Cerebellar cortex (tissue), 1 donor: ENCODE measurements around the gene ZIM2.

Experiments
- DNase-seq: peaks from one replicate; pipeline ENCODE4 v3.0.0-alpha.2; 2015; ENCODE audit warnings: low spot score

The ZIM2 gene

DNA sequence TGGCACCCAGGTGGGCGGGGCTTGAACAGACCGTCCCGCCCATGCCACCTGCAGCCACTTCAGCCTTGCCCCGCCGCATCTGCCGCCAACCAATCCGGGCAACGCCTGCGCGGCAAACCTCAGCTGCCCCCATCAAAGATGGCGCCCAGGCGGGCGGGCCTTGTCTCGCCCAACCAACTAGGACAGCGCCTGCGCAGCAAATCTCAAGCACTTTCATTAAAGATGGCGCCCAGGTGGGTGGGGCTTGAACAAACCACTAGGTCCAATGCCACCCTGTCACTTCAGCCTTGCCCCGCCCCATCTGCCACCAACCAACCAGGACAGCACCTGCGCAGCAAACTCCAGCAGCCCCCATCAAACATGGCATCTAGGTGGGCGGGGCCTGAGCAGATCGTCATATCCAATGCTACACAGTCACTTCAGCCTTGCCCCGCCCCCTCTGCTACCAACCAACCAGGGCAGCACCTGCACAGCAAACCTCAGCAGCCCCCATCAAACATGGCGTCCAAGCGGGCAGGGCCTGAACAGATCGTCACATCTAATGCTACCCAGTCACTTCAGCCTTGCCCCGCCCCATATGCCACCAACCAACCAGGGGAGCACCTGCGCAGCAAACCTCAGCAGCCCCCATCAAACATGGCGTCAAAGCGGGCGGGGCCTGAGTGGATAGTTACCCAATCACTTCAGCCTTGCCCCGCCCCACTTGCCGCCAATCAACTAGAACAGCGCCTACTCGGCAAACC is 1.4 kb downstream of the ZIM2 start:
- DNase-seq: peak; percentile 99

DNA sequence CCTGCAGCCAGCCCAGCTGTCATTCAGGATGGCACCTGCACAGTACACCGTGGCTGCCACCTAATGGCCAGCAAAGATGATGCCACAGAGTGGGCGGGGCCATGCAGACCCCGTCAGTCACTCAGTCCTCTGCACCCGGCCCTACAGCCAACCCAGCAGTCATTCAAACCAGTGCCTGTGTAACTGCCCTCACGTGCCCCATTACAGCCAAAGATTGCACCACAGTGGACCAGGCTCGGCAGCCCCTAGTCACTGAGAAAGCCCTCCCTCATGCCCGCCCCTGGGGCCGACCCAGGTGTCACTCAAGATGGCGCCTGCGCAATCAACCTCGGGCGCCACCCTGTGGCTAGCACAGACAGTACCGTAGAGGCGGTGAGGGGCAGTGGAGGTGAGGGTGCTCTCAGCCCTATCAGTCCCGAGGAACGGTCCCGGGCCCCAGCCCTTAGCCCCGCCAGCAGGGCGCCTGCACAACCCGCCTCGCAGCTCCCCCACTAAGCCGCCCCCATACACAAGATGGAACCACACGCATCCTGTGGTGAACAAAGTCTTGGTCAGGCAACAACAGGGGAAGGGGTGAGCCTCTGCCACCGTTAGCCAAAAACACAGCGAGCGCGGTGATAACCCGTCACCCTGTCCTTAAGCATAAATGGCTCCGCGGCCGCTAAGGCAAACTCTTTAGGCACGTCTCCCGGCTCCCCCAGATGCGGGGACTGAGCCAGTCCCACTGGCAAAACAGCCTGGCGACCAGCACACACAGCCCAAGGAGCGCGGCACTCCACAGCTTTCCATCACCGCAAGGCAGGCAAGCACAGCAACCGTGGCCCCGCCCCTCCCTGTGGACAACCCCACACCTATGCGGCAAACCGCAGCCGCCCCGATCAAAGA is 2.3 kb downstream of the ZIM2 start:
- DNase-seq: peak; percentile 89

DNA sequence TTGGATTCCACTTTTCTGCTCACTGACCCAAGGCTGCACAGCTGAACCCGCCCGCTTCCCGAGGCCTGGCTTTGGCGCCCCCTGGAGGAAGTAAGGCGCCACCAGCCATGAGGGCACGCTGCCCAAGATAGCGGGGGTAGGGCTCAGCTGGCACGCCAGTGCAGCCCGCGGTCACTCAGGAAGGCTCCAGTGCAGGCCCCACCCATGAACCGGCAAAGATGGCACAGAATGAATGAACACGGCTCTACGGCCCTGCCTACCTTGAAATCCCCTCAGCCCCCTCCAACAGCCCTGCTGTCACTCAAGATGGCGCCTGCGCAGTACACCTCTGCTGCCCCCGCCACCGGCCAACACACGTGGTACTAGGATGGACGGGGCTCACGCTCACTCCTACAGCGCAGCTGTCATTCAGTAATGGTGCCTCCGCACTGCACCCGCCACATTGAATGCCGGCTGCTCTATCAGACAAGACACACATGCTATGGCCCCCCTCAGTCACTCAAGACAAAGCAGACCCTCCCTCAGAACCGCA is 3.0 kb downstream of the ZIM2 start:
- DNase-seq: peak; percentile 88

DNA sequence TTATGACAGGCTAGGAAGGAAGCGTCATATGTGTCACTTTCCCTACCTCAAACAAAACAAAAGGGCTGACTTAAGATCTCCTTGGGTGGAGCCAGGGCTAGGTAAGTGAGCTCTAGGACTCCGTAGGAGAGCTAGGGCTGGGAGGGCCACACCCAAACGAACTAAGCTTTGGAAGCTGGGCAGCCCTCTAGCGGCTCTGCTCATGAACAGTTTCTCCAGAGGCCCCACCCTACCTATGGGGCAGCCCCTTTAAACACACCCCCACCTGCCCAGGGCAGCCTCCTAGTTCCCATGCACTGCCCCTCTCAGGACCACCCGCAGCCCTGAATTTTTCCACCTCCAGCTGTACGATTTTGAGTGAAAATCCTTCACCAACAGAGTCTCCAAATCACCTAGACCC is 3.5 kb downstream of the ZIM2 start:
- DNase-seq: peak; percentile 12

DNA sequence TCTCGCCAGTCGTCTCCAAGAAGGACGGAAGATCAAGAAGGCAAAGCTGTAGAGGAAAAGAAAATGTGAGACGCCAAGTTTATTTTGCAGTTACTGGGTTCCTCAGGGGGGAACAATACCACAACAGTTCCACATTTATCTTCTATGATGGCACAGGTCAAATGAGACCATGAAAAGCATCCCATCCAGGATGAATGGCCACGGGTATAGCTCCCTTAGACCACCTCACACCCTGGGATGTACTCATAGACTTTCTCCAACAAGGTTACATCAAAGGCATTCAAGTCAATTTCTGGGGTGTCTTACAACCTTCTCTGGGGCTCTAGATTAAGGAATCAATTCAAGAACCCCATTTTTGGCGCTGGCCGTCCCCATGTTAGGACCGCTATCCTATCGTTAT is 4.5 kb downstream of the ZIM2 start:
- no peak for DNase-seq

DNA sequence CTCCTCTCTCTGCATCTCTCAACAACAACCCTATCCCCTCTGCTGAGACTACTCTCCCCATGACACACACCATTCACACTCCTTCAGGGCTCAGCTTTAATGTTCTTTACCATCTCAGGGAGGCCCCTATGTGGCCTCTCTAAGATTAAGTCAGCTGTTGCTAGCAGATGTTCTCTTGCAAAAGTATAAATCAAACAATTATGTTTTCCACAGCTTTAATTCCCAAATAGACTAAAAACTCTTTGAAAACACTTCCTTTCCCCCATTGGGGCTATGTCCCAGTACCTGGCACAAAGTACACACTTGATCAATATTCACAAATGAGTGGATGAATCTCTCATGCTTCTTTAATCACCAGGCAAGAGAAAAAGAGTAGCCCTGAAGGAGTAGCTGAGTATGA is 5.1 kb downstream of the ZIM2 start:
- DNase-seq: no peak

DNA sequence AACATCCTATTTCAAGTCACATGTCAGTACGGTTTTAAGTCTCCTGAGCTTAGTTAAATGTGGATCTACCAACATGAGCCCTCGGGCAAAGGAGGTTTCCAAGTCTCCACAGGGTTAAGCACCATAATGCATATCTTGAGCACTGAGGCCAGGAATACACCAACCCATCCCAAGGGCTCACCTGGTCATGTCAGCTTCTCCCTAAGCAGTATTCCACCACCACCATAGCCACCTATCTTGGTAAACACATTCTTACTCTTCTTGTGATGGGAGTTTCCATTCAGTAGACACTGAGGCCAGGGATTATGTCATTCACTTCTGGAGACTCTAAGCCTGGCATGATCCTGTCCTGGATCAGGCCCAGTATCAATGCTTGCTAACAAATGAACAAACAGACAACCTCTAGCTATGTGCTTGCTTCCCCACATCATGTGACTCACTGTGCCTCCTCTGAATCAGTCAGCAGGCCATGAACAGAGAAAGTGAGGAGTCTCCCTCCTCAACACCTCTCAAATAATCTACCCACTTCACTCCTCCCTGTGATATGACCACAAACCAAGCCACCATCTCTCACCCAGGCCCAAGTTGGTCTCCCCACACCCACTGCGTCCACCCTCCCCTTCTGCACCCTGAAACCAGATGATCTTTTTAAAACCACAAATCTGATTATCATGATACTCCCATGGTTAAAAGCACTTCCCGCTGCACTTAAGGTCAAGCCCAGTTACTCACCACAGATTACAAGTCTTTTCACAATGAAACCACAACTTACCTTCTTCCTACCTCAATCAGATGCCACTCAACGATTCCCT is 5.8 kb downstream of the ZIM2 start:
- no peak for DNase-seq

DNA sequence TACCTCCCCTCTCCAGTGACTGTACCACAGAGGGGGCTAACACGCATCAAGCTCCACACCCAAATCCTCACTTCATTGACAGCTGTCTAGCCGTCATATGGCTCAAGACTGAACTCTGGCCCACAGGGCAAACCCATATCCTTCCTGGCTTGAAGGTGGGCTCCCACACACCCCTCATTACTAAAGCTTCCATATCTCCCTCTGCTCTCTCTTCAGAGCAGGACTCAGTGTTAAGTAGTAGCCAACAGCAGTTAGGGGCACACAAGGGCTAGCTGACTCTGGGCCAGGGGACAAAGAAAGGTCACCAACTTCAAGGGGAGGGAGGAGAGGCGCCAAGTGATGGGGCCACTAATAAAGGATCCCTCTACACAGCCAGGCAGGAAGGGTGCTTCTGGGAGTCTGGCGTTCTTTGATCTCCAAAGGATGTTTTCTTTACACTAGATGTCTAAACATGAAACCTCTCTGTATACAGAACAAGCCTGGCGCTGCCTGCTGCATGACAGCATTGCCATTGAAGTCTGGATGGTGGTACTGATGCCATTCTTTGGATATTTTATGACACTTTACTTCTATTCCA is 8.1 kb downstream of the ZIM2 start:
- no peak for DNase-seq

DNA sequence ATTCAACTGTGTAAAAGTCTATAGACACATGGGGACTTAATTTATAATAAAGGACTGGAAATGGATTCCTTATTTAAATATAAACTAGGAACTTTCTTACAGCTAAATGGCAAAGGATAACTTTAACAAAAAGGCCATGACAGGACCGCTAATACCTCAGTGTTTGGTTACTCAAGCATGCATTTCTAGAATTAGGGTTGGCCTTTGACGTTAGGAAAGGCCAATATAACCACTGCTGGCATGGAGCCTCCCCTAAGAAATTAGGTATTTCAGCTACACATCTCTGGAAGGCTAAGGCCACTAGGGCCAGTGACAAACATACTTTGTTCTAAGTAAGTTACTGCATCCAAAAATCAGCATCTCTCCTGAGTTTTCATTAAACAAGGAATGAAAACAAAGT is 9.3 kb downstream of the ZIM2 start:
- no peak for DNase-seq

DNA sequence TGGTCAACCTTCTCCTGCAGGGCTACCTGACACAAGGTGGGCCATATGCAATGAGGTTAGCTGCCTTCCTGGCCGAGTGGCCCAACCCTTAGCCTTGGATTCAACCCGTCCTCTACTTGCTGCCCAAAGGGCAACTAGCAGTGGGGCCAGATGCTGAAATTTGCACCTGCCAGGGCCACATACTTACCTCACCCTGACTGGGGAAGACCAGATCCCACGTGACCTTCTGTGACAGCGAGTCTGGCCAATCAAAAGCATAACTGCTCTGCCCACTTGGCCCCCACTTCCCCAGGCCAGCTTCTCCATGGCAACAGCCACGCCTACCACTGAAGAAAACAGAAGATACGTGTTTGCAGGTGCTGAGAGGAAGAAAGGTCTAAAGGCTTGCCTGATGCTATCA is 10.9 kb downstream of the ZIM2 start:
- no peak for DNase-seq

DNA sequence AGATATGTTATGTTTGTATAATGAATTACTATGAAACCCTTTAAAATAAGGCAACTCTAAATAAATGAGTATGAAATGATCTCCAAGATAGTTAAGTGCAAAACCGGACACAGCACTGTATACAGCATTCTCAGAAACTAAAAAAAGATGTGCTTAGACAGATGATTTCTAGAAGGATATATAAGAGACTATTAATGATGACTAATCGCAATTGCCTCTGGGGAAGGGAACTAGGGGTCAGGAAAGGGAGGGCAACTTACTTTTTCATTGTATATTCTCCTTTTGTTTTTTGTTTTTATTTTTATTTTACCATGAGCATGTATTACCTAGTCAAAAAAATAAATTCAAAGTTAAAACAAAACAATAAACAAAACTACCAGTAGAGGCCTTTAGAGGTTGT is 12.8 kb downstream of the ZIM2 start:
- DNase-seq: no peak

DNA sequence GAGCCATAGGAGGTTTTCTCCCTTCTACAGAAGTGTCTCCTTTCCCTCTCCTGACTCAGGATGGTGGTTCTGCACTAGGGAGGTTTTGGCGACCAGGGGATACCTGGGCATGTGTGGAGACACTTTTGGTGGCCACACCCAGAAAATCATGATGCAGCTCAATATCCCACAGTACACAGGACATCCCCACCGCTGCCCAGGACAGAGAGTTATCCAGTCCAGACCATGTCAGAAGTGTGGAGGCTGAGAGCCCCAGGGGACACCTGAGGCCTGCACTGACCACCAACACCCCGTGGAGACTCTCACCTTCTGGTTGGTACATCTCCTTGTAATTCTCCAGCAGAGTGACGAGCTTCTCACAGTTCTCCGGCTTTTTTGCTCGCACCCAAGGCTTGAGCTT is 16.6 kb downstream of the ZIM2 start:
- no peak for DNase-seq

DNA sequence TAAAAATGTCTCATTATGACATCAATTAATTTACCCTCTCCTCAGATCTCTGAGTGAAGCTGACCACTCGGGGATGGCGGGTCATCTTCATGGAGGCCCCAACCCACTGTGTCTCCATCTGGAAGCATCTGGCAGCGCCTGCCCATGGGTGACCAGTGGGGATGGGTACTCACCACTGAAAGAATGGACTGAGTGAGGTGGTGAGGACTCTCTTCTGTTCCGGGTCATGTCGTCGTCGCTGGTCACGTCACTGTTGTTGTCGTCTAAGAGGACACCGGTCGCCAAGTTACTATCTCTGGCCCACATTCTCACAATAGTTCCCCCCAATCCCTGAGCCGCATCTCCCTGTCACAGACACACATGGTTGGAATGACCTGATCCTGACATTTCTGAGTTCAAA is 17.1 kb downstream of the ZIM2 start:
- DNase-seq: no peak

DNA sequence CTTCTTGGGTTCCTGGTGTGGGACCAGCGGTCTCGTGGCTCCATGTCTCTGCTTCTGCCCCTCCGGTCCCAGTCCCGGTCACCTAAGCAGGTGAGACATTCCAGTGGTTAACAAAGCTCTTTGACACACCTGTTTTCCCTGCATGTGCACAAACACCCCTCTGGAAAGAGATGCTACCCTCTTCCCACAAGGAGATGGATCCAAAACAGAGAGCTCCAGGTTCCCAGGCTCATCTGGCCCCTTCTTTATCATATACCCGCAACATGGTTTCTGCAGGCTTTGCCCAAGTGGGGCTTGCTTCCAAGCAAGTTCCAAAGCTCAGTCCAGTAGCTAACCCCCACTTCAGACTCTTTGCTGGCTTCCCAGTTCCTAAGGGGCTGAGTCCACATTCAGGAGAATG is 17.8 kb downstream of the ZIM2 start:
- DNase-seq: no peak

DNA sequence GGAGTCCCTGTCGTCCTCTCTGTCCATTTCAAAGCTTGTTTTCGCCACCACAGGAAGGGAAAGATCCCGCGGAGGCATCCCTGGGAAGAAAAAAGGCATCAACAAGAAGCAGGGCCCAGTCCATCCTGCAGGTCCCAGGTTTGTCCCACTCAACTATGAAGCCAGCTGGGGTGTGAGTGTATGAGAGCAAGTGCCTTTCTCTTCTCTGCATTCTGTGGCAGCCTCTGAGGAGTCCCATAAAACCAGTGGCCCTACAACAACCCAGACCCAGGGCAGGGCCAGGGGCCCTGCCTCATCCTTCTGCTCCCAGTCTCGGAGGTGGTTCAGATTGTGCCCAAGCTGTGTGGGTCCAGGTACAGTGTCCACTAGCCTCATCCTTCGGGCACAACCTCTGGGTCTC is 18.9 kb downstream of the ZIM2 start:
- no peak for DNase-seq

DNA sequence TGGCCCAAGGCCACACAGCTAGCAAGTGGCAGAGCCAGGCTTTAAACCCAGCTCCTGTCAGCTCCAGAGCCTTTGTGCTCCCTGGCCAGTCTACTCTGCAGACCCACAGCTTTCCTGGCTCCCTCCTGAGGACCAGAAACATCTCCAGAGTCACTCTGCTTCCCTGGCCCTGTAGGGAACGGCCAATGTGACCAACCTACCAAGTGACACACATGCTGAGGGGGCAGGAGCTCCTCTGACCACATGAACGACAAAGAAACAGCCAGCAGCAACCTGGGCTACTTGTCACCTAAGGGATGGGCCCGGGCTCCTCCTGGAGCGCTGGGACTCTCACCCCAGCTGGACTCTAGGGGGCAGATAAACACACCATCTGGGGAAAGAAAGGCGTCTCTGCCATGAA is 19.3 kb downstream of the ZIM2 start:
- DNase-seq: no peak

DNA sequence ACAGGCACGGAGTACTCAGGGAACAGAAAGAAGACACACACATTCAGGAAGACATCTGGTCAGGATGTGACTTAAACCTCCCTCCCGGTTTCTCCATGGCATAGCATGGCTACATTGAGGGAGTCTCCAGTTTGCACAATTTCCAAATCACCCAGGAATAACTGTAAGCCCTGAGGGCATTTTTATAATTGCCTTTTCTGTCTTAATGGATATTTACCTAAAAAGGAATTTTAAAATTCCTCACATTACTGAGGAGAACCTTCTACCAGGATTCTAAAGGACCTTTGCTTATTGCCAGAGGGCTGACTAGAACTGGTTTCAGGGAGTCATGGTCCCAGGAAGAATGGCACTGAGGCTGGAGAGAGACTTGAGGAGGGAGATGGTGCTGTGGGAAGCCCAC is 21.4 kb downstream of the ZIM2 start:
- no peak for DNase-seq

DNA sequence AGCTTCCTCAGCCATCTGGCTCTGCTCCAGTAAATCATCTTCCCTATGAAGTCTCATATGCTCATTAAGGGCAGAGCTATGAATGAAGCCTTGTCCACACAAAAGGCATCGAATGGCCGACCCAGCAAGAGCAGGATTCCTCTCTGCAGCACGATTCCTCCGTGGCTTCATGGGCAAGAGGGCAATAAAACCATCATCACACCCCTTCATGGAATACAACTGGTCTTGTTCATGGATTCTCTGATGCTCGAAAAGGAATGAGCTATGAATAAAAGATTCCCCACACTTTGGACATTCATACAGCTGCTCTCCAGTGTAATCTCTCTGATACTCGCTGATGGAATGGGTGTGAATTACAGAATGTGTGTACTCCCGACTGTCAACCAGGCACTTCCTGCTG is 25.9 kb downstream of the ZIM2 start:
- DNase-seq: no peak

DNA sequence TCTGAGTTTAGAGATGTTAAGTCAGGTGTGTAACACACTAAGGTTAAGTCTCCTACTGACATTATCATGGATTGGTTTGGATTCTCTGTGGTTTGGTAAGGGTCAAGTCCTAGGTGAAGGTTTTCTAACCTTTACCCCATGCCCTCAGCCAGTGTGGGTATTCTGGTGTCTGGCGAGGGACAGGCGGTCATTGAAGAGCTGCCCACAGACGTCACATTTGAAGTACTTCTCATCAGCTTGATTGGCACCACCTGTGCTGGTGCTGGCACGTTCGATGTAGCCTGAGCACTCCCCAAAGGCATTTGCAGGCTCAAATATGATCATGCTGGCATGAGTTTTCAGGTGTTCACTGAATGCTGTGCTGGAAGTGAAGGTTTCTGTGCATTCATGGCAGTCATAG is 27.0 kb downstream of the ZIM2 start:
- DNase-seq: no peak

DNA sequence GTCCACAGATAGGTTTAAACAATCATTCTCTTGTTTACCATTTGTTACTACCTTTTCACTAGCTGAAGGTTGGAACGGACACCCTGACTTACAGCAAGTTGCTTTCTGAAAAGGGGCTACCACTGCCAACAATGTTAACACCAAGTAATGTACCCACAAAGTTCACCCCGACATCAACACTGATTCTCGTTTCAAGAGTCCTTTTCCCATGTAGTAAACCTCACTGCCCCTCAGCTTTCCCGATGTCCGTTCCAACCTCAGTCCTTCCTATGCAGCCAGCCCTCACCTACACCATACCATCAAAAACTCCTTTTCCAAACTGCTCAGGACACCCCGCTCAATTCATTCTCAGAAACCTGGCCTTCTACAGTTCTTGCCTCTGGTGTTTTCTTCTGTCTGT is 29.0 kb downstream of the ZIM2 start:
- DNase-seq: no peak

DNA sequence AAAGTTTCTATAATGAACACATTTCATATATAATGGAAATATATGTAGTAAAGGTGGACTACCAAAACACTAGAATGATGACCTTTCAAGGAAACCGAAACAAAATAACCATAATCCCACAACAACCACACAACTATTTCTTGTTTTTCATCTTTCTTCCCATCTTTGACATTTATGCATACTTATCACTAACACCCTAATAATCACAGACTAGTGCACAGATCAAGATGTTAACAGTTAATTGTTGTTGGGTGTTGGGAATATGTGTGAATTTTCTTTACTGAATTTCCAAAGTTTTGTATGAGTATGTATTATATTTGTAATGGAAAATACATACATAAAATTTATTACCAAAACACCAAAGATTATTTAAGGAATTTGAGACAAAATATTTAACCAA is 30.3 kb downstream of the ZIM2 start:
- DNase-seq: no peak

DNA sequence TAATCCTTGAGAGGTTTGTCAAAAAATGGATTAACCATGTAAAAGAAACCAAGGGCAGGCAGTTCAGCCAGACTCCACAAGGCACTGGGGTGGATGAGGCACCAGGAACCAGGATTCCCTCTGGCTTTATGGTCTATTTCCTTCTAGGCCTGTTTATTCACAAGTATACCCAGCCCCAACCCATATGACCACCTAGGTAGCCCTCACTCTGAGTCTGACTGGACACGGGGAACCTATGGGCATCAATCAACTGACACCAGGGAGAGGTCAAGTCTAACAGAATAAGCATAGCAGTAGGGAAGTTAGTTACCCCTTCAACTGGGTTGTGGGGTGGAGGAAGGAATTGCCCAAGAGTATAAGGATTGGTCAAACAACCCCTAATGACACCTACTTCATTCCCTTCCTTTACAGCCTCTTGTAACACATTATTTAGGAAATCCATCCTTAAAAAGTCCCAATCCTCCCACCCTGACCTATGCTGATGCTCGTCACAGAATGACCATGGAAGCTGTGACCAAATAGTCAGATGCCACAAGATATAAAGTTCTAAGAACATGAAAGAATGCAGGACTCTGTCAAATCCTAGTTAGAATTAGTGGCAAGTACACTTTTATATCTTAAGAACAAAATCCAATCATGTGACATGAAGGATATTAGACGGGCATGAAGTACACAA is 31.7 kb downstream of the ZIM2 start:
- no peak for DNase-seq
